H9 (cell line): ENCODE measurements around the gene CTDNEP1. TPM values are rescaled to one million over a fixed set of nuclear protein-coding genes. Genes with fewer than 3 reads are reported as not detected.

Experiments used
- DNase-seq: peaks from one replicate; pipeline ENCODE4 v3.0.0-alpha.2; 2017
- H2AFZ ChIP-seq: one replicate; pipeline ENCODE4 v1.6.1; 2013; ENCODE audit warnings: mild to moderate bottlenecking, low read length, control low read depth, moderate library complexity
- H2AK5ac ChIP-seq: 2 replicates; pipeline ENCODE4 v1.6.1; 2013; ENCODE audit warnings: low read length, control low read depth, mixed read lengths; ENCODE audit not compliant: insufficient read length
- H2BK120ac ChIP-seq: one replicate; pipeline ENCODE4 v1.6.1; 2013; ENCODE audit warnings: low read depth, mild to moderate bottlenecking, low read length, control low read depth, inconsistent platforms; ENCODE audit not compliant: poor library complexity, severe bottlenecking
- H2BK12ac ChIP-seq: 2 replicates; pipeline ENCODE4 v1.6.1; 2013; ENCODE audit warnings: low read length, control low read depth, mixed read lengths, low read depth; ENCODE audit not compliant: insufficient read length
- H2BK15ac ChIP-seq: 2 replicates; pipeline ENCODE4 v1.6.1; 2013; ENCODE audit warnings: low read depth, low read length, control low read depth
- H2BK20ac ChIP-seq: one replicate; pipeline ENCODE4 v1.6.1; 2013; ENCODE audit warnings: low read depth, mild to moderate bottlenecking, low read length, control low read depth, inconsistent platforms; ENCODE audit not compliant: poor library complexity, severe bottlenecking
- H2BK5ac ChIP-seq: 2 replicates; pipeline ENCODE4 v1.6.1; 2013; ENCODE audit warnings: low read length, control low read depth, mixed read lengths; ENCODE audit not compliant: insufficient read length
- H3K14ac ChIP-seq: 2 replicates; pipeline ENCODE4 v1.6.1; 2013; ENCODE audit warnings: low read length, control low read depth; ENCODE audit not compliant: insufficient read depth
- H3K18ac ChIP-seq: 2 replicates; pipeline ENCODE4 v1.6.1; 2013; ENCODE audit warnings: low read depth, mild to moderate bottlenecking, mixed read lengths, low read length, control low read depth; ENCODE audit not compliant: insufficient read length
- H3K23ac ChIP-seq: 2 replicates; pipeline ENCODE4 v1.6.1; 2013; ENCODE audit warnings: low read length, control low read depth, mixed read lengths, low read depth; ENCODE audit not compliant: insufficient read length
- H3K23me2 ChIP-seq: 2 replicates; pipeline ENCODE4 v1.6.1; 2013; ENCODE audit warnings: low read depth, mild to moderate bottlenecking, mixed read lengths, low read length, control low read depth; ENCODE audit not compliant: insufficient read length, poor library complexity, severe bottlenecking
- H3K27ac ChIP-seq: 2 replicates; pipeline ENCODE4 v1.5.1; 2013; ENCODE audit warnings: low read length, control low read depth, mixed read lengths, low read depth; ENCODE audit not compliant: insufficient read length
- H3K27me3 ChIP-seq: 2 replicates; pipeline ENCODE4 v1.6.1; 2013; ENCODE audit warnings: low read length, control low read depth, inconsistent platforms; ENCODE audit not compliant: insufficient read depth
- H3K4ac ChIP-seq: 2 replicates; pipeline ENCODE4 v1.6.1; 2013; ENCODE audit warnings: low read depth, mild to moderate bottlenecking, control low read depth, inconsistent platforms, low read length, moderate library complexity
- H3K4me1 ChIP-seq: 2 replicates; pipeline ENCODE4 v1.6.1; 2013; ENCODE audit warnings: low read length, control low read depth, inconsistent platforms; ENCODE audit not compliant: insufficient read depth
- H3K4me2 ChIP-seq: 2 replicates; pipeline ENCODE4 v1.6.1; 2013; ENCODE audit warnings: low read length, control low read depth, mixed read lengths; ENCODE audit not compliant: insufficient read length, insufficient read depth
- H3K56ac ChIP-seq: 2 replicates; pipeline ENCODE4 v1.6.1; 2013; ENCODE audit warnings: low read depth, mild to moderate bottlenecking, mixed read lengths, low read length, control low read depth; ENCODE audit not compliant: insufficient read length
- H3K79me1 ChIP-seq: 2 replicates; pipeline ENCODE4 v1.6.1; 2013; ENCODE audit warnings: low read depth, mild to moderate bottlenecking, moderate library complexity, low read length, control low read depth, inconsistent platforms; ENCODE audit not compliant: insufficient read depth, poor library complexity, severe bottlenecking
- H3K79me2 ChIP-seq: 2 replicates; pipeline ENCODE4 v1.6.1; 2013; ENCODE audit warnings: low read length, control low read depth, inconsistent platforms; ENCODE audit not compliant: insufficient read depth
- H3K9ac ChIP-seq: 2 replicates; pipeline ENCODE4 v1.6.1; 2013; ENCODE audit warnings: low read length, control low read depth, mixed read lengths; ENCODE audit not compliant: insufficient read length; ENCODE audit errors: extremely low read depth
- H3K9me3 ChIP-seq: one replicate; pipeline ENCODE4 v1.6.1; 2013; ENCODE audit warnings: low read depth, low read length, inconsistent platforms; ENCODE audit not compliant: control insufficient read depth
- H3T11ph ChIP-seq: one replicate; pipeline ENCODE4 v1.6.1; 2013; ENCODE audit warnings: mild to moderate bottlenecking, low read length, control low read depth, inconsistent platforms
- H4K20me1 ChIP-seq: one replicate; pipeline ENCODE4 v1.6.1; 2013; ENCODE audit not compliant: control insufficient read depth, insufficient read length, insufficient read depth
- H4K5ac ChIP-seq: 2 replicates; pipeline ENCODE4 v1.6.1; 2013; ENCODE audit warnings: low read depth, mild to moderate bottlenecking, mixed read lengths, low read length, control low read depth; ENCODE audit not compliant: insufficient read length
- H4K8ac ChIP-seq: replicated peaks from 2 replicates; pipeline ENCODE4 v1.6.1; 2013; ENCODE audit warnings: low read length, control low read depth, mixed read lengths, low read depth; ENCODE audit not compliant: insufficient read length
- H4K91ac ChIP-seq: 2 replicates; pipeline ENCODE4 v1.6.1; 2013; ENCODE audit warnings: low read depth, mild to moderate bottlenecking, moderate library complexity, mixed read lengths, low read length, control low read depth; ENCODE audit not compliant: insufficient read length
- H3K27ac Mint-ChIP-seq, 3 experiments: 2 replicates in 2 of 3; 3 replicates in 1 of 3; pipeline ENCODE4 v1.8.0; 2020 to 2021; ENCODE audit warnings: mixed read lengths in 3 of 3, mild to moderate bottlenecking in 1 of 3, moderate library complexity in 1 of 3
- H3K27me3 Mint-ChIP-seq: 2 replicates; pipeline ENCODE4 v1.8.0; 2021; ENCODE audit warnings: low read depth, mild to moderate bottlenecking, moderate library complexity, mixed read lengths
- H3K36me3 Mint-ChIP-seq, 3 experiments: 2 replicates in 2 of 3; 3 replicates in 1 of 3; pipeline ENCODE4 v1.8.0; 2020 to 2021; ENCODE audit warnings: low read depth in 3 of 3, mixed read lengths in 3 of 3; ENCODE audit not compliant: insufficient read depth in 1 of 3
- H3K4me1 Mint-ChIP-seq, 2 experiments: 2 replicates each; pipeline ENCODE4 v1.8.0; 2020; ENCODE audit warnings: mixed read lengths in 2 of 2
- H3K4me3 Mint-ChIP-seq, 2 experiments: 2 replicates in 1 of 2; 3 replicates in 1 of 2; pipeline ENCODE4 v1.8.0; 2020 to 2021; ENCODE audit warnings: mild to moderate bottlenecking in 2 of 2, mixed read lengths in 2 of 2, moderate library complexity in 1 of 2
- H3K9me3 Mint-ChIP-seq, 2 experiments: 2 replicates in 1 of 2; 3 replicates in 1 of 2; pipeline ENCODE4 v1.8.0; 2020; ENCODE audit warnings: mild to moderate bottlenecking in 2 of 2, mixed read lengths in 2 of 2, moderate library complexity in 1 of 2
- CTCF ChIP-seq: fragments of 200-600 bp; sonication (generic); conservative IDR thresholded peaks from 3 replicates; pipeline ENCODE4 v1.8.0; 2021; ENCODE audit warnings: antibody characterized with exemption, mild to moderate bottlenecking
- WGBS: extraction: QIAGEN DNeasy Blood & Tissue Kit; methylation state at CpG from one replicate; pipeline ENCODE4 v1.1.7; 2013; ENCODE audit warnings: missing lambda C conversion rate, low lambda C conversion rate, mixed read lengths; ENCODE audit not compliant: insufficient read length; ENCODE audit errors: extremely low coverage; 5-methylcytosine and 5-hydroxymethylcytosine counted together
- total RNA-seq: library from RNA; stranded (reverse); gene quantifications from 2 replicates; pipeline ENCODE4 v1.2.1, GENCODE V29; 2021

The CTDNEP1 gene
- total RNA-seq, 1 experiment from 2014 or later: 134 TPM

DNA sequence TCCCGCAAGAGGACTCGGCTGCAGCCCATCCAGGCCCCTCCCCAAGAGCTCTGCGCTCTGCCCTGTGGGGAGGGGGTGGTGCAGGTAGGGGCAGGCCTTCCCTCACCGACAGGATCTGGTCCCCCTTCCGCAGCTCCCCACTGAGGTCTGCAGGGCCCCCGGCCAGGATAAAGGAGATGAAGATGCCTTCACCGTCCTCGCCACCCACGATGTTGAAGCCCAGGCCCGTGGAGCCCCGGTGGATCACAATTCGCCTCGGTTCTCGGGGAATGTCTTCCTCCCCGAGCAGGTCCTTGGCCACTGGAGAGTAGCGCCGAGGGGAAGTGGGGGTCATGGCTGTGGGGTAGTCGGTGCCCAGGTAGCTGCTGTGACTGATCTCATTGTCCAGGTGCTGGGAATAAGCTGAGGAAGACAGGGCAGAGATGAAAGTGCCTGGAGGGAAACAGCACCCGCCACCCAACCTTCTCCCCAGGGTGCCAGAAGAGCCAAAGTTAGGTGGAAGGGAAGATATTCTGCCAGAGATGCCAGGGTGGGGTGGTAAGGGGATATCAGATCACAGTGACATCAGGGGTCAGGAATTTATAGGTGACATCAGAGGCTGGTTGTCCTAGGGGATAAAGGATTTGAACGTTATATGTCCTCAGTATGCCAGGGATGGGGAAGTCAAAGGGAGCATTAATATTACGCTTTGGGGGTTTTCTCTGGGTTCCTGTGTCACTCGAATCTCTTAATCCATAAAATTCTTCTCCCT lies 54.7 kb downstream of the CTDNEP1 start:
- H3K4ac ChIP-seq: no peak overlapping the region
- H3K9me3 Mint-ChIP-seq: no peaks in the 10 kb centered on the region
- WGBS: no CpG with 5 or more reads among the region's 22 CpGs
- no peaks in the 10 kb centered on the region for H4K20me1 ChIP-seq
- H3K79me2 ChIP-seq: no peaks in the 10 kb centered on the region
- H3K27ac ChIP-seq: no peak overlapping the region
- H2AK5ac ChIP-seq: no peak overlapping the region
- TF ChIP-seq CTCF: no peak
- no peak overlapping the region for H3T11ph ChIP-seq
- no peak overlapping the region for H2AFZ ChIP-seq
- no peak overlapping the region for H4K5ac ChIP-seq
- H3K36me3 Mint-ChIP-seq: peaks cover 44 to 77% (median 64%) of the 10 kb centered on the region in 3 experiments
- H3K4me1 Mint-ChIP-seq: peaks cover 0 to 3% of the 10 kb centered on the region in 2 experiments; a peak in 1 of 4 replicates
- no peak overlapping the region for H2BK12ac ChIP-seq
- no peak overlapping the region for H4K8ac ChIP-seq
- H3K23ac ChIP-seq: no peak overlapping the region
- H3K18ac ChIP-seq: no peak overlapping the region
- H3K14ac ChIP-seq: no peak overlapping the region
- H2BK5ac ChIP-seq: peak overlapping the region; percentile 81
- DNase-seq: peak; percentile 21
- no peaks in the 10 kb centered on the region for H3K9me3 ChIP-seq
- no peaks in the 10 kb centered on the region for H3K4me1 ChIP-seq
- H3K23me2 ChIP-seq: no peaks in the 10 kb centered on the region
- no peak overlapping the region; a peak in 1 of 7 replicates for H3K27ac Mint-ChIP-seq
- H3K79me1 ChIP-seq: no peaks in the 10 kb centered on the region
- no peaks in the 10 kb centered on the region for H3K27me3 ChIP-seq
- H3K4me3 Mint-ChIP-seq: no peak overlapping the region
- H2BK15ac ChIP-seq: no peak overlapping the region
- H2BK20ac ChIP-seq: no peak overlapping the region
- H3K27me3 Mint-ChIP-seq: no peaks in the 10 kb centered on the region
- no peak overlapping the region for H4K91ac ChIP-seq
- H3K56ac ChIP-seq: no peak overlapping the region
- no peak overlapping the region for H3K9ac ChIP-seq
- H2BK120ac ChIP-seq: no peak overlapping the region
- H3K4me2 ChIP-seq: no peak overlapping the region
